Measurements from ENCODE around the gene TICRR.

GRCh38 chr15:89654847-89655805 is 79.9 kb downstream of the TICRR start, which contains the start of gene KIF7:
- TF ChIP-seq CTCF (IDR thresholded peaks at IDR 0.05) (no peak), POLR2A (IDR thresholded peaks at IDR 0.05) (no peak)

All from ovary (tissue), 3 donors.